GM18861 (cell line): ENCODE measurements around the gene PPP1R10.
"Not testable (repeated sequence)": the region's sequence is repeated elsewhere in the genome, so short reads cannot be mapped to it uniquely, and the experiment has no call there.

Source experiments
- ATAC-seq: cut with Tn5 transposase; IDR thresholded peaks from one replicate; pipeline ENCODE4 v1.9.1; 2021; ENCODE audit not compliant: unreplicated experiment

PPP1R10 gene

DNA sequence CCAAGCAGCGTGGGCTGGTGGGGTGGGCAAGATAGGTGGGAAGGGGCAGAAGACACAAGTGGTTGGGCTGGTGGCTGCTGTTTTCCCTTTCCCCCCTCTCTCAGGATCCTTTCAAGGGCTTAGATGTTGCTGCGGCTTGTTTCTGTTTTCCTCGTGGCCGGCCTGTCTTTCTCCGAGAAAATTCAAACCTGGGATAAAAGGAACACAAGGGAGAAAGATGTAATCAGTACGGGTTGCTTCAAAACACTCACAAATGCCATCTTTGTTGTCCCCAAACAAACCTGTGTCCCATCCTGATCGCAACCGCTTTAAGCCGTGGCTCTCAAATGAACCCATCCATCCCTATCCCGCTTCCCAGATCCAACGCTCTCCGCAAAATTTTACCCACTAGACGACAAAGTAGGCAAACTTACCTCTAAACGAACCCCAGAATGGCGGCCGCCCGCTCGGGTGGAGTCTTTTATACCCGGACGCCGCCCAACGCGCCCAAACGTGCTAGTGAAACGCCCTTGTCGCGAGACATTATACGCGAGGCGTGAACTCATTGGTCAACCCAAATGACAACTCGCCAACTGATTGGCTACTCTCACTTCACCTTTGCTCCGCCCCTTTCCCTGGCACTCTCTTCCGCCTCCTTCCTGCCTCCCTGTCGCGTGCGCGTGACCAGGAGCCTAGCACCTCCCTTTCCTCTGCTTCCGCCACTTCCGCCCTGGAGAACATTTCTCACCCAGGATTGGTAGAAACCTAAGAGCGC lies at the start of gene PPP1R10:
Gene PPP1R10 (minus strand): TSS at position 433 of the 754 bp plus-strand sequence. CDS start 7,299 bp downstream, outside the sequence.
- peak; percentile 76 for ATAC-seq

DNA sequence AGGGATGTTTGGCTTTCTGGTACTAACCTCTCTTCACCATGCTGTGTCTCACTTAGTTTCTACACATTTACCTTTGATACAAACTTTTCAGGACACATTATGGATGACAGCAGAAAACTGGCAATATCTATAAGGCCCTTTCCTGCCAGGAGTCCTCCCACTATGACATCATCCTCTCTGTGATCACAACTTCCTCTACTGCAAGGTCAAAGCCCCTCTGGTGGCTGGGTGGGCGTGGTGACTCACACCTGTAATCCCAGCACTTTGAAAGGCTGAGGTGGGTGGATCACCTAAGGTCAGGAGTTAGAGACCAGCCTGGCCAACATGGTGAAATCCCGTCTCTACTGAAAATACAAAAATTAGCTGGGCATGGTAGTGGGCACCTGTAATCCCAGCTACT lies 49.3 kb upstream of the PPP1R10 start:
- ATAC-seq, result not testable (repeated sequence)

DNA sequence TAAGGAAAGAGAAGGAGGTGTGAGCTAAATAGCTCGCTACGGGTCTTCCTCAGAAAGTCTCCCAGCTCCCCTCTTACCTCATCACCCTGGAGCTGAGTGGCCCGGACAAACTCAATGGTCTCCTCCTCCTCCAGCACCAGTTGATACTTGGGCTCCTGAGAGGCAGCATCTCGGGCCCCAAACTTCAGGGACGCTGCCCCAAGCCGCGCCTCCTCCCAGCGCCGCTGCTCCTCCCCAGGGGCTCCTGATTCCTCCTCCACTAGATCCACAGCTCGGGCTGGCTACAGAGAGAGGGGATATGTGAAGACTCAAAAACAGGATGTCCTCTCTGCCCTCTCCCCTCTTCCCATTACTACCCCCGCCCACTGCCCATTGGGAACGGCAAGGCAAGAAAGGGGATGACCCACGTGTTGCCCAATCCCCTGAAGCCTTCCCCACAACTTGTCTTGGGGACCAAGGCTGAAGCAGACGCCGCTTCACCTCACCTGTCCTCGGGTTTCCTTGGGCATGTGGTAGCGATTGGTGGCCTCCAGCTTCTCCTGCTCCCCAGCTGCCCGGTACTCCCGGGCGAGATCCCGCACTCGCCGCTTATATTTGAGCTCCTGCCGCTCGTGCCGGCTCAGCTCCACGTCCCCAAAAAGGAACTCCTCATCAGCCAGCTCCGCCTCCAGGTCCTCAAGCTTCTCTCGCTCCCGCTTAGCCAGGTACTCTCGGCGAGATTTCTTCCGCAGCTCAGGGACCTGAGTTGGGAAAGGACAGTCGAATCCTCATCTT lies 48.1 kb upstream of the PPP1R10 start:
- no peak for ATAC-seq

DNA sequence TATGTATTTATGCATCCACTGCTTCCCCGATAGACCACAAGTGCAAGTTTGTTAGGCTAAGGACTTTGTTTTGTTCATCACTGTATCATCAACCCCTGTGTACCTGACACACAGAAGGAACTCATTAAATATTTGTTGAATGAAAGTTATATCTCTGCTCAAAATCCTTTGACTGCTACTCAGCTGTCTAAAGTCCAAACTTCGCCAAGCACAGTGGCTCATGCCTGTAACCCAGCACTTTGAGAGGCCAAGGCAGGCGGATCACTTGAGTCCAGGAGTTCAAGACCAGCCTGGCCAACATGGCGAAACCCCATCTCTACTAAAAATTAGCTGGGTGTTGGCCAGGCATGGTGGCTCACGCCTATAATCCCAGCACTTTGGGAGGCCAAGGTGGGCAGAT lies 40.9 kb upstream of the PPP1R10 start:
- not testable (repeated sequence) for ATAC-seq

DNA sequence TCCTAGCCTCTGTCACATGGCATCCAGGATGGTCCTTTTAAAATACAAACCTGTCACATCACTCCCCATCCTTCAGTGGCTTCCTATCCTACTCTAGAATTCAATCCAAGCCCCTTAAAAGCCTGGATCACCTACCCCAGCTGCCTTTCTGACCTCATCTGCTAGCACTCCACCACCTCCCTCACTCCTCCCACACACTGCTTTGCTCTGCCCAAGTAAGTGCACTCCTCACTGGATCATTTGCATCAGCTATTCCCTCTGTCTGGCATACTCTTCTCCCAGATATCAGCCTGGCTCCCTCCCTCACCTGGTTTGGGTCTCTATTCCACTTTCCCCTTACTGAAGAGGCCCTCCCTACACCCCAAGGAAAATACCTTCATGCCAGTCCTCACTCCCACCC lies 40.4 kb upstream of the PPP1R10 start:
- ATAC-seq, result no peak

DNA sequence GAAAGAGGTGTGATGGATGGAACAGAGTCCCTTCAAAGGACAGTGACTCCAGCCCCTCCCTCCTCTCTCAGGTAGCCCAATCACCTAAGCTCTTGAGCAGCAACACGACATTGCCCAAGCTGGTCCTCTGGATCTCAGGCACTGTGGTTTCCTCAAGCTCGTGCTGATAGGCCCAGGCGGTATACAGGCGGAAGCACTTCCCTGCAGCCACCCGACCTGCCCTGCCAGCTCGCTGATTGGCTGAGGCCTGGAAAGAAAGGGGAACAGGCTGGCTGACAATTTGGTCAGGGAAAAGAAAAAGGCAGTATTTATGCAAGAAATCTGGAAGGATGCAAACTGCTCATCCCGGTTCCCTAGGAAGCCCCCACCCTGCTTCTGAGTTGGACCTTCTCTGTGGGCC lies 39.5 kb upstream of the PPP1R10 start:
- no peak for ATAC-seq

DNA sequence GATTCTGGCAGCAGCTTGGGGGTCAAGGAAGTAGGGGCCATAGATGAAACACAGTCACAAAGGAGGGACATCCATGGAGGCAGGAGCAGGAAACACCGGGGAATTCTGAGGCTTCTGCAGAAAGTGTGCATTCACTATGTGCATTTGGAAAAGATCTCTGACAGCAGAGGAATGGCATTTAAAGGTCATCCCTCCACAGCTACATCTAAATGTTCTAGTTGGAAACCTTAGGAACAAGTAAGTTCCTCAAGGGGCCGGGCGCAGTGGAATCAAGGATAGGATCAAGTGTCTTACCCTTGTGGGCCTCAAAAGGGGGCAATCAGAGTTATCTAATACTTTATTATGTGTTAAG lies 38.7 kb upstream of the PPP1R10 start:
- ATAC-seq, result no peak

DNA sequence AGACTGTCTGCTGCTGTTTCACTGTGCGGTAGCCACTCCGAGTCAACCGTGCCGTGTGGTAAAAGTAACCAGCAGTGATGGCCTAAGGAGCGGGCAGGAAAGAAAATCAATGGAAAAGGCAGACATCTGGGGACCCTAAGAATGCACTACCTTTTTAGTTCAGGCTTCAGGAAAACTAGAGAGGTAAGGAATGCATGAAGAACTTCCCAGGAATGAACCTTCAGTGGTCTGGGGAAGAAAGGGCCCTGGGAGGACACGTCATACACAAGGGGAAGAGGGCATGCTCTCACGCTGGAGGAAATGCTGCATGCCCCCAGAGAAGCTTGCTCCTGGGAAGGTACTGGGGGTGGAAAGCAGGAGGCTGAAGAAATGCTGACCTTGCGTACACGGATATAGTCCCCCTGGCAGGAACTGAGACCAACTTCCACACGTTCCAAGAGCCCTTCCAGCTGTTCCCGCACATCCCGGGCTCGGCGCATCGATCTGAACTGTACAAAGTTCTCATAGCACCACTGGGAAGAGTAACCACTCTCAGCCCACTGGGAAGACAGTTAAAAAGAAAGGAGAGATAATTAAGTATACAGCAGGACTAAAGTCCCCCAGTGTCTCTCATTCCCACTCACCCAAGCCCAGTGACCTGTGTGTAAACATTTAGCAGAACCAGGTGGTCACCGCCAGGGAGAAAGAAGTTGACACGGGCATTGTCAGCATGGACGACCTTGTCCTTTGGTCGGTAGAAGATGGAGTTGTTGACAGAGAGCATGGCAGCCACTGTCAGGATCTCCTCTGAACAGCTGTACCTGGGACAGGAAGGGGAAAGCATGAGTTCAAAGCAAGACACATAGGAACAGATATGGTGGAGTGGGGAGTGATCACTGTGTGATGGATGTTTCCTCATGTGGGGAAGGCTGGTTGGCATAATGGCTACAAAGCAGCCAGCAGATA lies 38.0 kb upstream of the PPP1R10 start:
- ATAC-seq, result no peak

DNA sequence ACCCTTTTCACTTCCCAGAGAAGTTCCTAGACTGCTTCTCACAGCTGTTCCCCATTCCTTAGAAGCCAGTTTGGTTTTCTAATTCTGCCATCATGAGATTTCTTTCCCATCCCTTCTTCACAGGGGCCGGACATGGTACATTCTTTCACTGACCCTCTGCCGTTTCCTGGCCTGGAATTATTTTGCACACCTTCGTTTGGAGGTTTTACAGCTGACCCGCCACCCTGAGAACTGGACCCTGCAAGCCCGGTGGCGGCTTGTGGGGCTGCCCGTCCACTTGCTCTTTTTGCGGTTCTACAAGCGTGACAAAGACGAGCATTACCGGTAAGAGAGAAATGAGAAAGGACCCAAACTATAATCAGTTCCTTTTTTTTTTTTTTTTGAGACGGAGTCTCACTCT lies 34.1 kb upstream of the PPP1R10 start:
- ATAC-seq, result no peak

DNA sequence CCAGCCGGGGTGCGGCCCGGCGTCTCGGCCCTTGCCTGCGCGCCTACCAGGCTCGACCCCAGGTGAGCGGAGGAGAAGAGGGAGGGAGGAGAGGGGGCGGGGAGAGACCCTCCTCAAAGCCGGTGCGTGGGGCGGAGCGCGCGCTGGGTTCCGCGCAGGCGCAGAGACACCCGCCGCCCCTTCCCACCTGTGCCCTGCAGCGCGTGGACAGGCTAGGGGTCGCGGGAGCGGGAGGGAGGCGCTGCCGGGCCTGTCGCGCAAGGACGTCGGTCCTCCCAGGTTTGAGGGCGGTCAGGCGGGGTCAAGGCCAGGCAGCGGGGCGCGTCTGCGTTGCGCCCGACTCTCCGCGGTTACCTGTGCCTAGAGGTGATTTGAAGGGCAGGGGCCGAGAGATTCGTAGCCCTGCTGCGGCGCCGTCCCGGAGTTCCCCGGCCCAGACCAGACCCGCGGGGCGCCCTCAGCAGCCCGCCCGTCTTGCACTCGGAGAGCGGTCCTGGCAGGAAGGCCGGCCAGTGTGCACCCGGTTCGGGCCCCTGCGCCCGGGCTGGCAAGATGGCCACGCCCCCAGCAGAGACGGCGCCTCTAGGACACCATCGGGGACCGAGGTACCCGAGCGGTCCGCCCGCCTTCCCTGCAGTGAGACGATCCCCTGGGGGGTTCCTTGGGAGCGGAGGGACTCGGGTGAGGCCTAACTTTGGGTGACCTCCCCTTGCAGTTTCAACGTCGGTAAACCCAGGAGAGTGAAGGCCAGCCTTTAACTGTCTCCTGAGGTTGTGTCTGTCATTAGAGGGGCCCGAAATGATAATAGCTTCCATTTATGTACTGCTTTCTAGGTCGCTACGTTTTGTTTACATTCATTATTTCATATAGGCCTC lies 30.4 kb upstream of the PPP1R10 start:
- ATAC-seq, result peak; percentile 49

DNA sequence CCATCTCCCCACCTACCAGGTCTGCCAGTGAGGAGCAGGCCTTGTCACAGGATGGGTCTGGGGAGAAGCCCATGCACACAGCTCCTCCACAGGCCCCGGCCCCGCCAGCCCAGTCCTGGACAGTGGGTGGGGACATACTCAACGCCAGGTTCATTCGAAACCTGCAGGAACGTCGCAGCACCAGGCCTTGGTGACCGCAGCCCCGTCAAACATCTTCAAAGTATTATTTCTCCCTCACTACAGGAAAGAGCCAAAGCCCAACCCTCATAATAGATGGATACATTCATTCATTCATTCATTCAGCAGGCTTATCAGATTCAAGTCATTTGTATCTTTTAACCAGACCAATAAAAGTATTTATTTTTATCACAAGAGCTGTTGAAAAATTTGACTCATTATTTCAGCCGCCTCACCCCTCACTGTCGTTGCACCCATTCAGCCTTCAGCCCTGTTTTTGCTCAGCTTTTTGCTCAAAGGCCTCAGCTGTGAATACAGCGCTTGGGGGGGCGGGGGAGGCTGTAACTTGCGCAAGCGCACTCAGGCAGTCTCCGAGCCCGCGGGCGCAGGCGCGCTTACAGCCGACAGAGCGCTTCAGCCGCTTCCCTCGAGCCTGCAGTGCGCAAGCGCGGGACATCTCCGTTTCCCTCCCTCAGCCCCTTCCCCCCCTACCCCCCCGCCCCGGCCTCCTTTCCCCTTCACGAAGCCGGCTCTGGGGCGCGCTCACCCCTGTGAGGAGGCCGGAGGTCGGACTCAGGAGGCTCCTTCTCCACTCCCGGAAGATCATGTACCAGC lies 29.6 kb upstream of the PPP1R10 start, which contains the start of gene C6orf136:
Gene C6orf136 (plus strand): TSS at position 684 of the 792 bp plus-strand sequence. CDS start 99 bp downstream, at position 783.
- peak; percentile 36 for ATAC-seq

DNA sequence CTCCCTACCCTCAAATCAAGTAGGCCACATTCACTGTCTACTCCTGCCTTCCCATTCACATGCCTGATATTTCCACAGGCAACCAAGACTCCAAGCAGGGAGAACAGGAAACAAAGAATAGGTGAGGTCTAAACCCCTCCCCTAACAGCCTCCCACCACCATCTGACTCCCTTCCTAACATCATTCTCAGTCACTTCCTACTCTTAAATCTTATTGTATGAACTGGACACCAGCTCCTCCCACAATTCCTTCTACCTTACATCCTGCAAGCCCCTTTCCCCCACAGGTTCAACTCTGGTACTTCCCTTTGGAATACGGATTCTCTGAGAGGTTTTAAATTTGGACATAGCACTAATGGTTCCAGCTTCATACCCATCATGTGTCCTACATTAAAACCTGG lies 28.9 kb upstream of the PPP1R10 start:
- no peak for ATAC-seq

DNA sequence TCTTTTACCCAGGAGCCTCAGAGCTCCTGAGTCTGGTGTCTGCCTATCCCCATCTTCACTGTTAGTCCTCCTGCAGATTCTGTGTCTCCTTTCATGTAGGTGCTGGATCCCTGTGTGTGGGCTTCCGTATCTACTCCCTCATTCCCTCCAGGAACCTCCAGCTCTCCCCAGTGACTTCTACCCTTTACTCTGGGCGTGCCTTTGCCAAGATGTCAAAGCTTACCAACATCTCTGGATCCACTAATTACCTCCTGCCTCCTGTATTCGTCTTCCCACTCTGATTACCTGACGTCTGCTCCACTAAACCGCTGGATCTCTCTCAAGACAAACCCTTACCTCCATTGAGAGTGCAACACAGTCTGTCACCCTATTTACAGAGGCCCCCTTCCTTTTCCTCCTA lies 27.7 kb upstream of the PPP1R10 start:
- no peak for ATAC-seq

DNA sequence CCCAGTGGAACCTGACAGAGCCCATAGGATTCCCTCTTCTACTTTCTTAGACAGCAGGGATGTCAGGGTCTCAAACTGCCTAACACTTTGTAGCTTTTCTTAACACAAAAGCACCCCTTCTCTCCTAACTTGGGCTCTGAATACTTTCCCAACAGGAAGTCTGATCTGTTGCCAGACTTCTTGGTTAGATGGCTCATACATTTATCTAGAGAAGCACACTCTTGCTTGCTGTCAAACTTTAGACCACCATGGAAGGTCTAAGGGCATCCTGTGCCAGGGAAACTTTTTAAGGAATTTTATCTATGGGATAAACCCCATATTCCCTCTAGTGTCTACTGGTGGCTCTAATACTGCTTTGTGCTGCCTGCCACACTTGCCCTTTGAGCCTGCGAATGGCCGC lies 26.6 kb upstream of the PPP1R10 start:
- ATAC-seq, result no peak

DNA sequence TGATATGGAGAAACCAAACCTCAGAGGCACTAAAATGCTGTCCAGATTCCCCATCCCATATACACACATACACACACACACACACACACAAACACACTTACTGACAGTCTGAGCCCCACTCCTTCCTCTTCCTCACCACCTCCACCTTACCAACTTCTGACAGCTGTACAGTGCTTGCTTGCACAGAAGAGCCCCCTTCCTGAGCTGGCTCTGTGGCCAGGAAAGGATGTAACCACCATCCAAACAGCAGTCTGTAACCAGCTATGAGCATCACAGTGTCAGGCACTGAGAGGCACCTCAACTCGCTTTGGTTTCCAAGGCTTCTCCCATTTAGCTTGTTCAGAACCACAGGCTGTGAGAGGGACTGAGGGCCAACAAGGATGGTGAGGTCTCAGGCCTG lies 24.0 kb upstream of the PPP1R10 start:
- no peak for ATAC-seq

DNA sequence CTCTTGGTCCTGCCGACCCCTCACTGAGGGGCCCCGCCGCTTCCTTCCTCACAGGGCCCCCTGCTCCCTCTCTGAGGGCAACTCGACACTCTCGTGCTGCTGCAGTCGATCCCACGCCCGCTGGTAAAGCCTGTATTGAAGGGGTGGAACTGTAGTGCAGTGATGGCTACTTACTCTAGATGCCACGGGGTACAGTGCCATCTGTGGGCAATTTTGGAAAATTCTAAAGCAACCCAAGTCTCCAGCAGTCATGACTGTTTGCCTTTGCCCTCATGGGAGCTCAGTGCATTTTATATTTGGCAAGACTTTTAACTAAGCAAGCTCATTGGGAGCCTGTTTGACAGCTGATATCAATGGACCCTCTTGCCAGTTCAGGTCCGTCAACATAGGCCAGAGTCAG lies 23.4 kb upstream of the PPP1R10 start:
- no peak for ATAC-seq

DNA sequence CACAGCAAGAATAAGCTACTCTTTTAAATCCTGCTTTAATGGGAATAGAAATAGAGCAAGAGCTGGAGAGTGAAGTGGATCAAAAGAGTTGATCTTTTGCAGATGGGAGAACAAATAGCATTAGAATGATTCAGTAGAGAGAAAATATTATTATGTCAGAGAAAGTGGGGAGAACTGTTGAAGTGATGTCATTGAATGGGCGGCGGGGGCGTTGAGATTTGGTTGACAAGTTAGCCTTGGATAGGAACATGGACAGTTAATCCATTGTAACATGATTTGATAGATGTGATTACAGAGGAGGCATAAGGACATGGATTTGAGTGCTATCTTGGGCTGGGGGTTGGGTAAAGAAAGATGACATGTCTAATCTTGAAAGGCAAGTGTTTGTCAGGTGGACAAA lies 18.8 kb upstream of the PPP1R10 start:
- no peak for ATAC-seq

DNA sequence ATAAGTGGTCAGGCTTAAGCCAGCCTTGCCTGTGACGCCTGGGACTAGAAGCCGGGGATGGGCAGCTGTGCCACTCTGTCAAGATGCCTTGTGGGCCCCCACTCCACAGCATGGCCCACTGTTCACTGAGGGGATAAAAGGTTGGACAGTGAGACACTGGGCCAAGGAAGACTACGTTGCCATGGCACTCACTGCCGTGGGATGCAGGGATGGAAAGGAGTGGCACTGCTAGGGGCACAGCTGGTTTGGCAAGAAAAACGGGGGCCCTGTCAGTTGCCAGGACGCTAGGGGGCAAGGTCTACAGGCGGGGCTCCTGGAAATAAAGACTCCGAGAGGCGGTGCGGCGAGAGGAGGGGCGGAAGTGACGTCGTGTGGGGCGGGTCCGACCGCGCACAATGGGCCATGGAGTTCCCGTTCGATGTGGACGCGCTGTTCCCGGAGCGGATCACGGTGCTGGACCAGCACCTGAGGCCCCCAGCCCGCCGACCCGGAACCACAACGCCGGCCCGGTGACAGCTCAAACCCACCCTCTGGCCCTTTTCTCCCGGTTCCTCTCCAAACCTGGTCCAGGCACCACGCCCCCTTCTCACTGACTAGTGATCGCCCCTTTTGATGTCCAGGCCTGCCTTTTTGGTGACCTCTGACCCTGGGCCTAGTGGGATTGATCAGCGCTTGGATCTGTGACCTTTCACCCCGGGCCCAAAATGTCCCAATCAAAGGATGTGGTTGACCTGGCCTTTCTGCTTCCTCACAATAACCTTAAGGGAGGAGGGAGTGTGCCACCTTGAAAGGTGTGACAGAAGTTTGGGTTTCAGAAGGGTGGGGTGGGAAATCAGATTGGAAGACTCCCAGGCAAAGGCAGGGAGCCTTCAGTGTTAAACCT lies 9.7 kb upstream of the PPP1R10 start, which contains the start of gene ATAT1:
Gene ATAT1 (plus strand): TSS at position 391 of the 883 bp plus-strand sequence.
- no peak for ATAC-seq
